Bronchial epithelial cell (primary cell): ENCODE measurements around the gene PTPRN2. TPM values are rescaled to one million over a fixed set of nuclear protein-coding genes. Genes with fewer than 3 reads are reported as not detected.
A peak's percentile ranks its signal among the peaks of the same experiment; 100 is the strongest.

ENCODE experiments used
- DNase-seq: peaks from one replicate; pipeline ENCODE4 v3.0.0-alpha.2; 2010; ENCODE audit warnings: low read depth
- FAIRE-seq: peaks from 2 replicates; lab custom pipeline; 2011; peaks lifted over from hg19 to GRCh38; lab: Jason Lieb, UNC
- H3K27me3 ChIP-seq: 2 replicates; pipeline ENCODE4 v1.5.1; 2011; ENCODE audit warnings: low read length; ENCODE audit not compliant: control insufficient read depth, insufficient read depth
- H3K36me3 ChIP-seq: 2 replicates; pipeline ENCODE4 v1.5.1; 2011; ENCODE audit warnings: low read length; ENCODE audit not compliant: control insufficient read depth, insufficient read depth
- H3K4me3 ChIP-seq: 2 replicates; pipeline ENCODE4 v1.5.1; 2011; ENCODE audit warnings: mild to moderate bottlenecking, low read depth, low read length, control low read depth
- total RNA-seq: library from RNA; depleted of rRNA; stranded (reverse); fragments of >200 nt; gene quantifications from 2 replicates; pipeline ENCODE4 v1.2.1, GENCODE V29; 2014
- TF ChIP-seq, protein P1 (sequence below): IDR thresholded peaks from 2 replicates; pipeline ENCODE4 v1.5.1; 2011; ENCODE audit warnings: mild to moderate bottlenecking, moderate library complexity, low read length, control low read depth, inconsistent platforms; ENCODE audit not compliant: insufficient read depth, severe bottlenecking

Gene PTPRN2
- total RNA-seq, 1 donor from 2014 or later: 1.1 TPM

- Histone ChIP-seq H3K4me3 (no peak overlapping the region), H3K36me3 (no peaks in the 10 kb centered on the region), H3K27me3 (no peaks in the 10 kb centered on the region)
- FAIRE-seq (no peak), DNase-seq (no peak)
- TF ChIP-seq, protein P1, sequence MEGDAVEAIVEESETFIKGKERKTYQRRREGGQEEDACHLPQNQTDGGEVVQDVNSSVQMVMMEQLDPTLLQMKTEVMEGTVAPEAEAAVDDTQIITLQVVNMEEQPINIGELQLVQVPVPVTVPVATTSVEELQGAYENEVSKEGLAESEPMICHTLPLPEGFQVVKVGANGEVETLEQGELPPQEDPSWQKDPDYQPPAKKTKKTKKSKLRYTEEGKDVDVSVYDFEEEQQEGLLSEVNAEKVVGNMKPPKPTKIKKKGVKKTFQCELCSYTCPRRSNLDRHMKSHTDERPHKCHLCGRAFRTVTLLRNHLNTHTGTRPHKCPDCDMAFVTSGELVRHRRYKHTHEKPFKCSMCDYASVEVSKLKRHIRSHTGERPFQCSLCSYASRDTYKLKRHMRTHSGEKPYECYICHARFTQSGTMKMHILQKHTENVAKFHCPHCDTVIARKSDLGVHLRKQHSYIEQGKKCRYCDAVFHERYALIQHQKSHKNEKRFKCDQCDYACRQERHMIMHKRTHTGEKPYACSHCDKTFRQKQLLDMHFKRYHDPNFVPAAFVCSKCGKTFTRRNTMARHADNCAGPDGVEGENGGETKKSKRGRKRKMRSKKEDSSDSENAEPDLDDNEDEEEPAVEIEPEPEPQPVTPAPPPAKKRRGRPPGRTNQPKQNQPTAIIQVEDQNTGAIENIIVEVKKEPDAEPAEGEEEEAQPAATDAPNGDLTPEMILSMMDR: no peak
Observed at GRCh38 chr7:158314394-158314793, 273.2 kb downstream of the PTPRN2 start.

GRCh38 chr7:158313931-158314330 is 273.7 kb downstream of the PTPRN2 start:
- DNase-seq (no peak), FAIRE-seq (no peak)
- no peaks in the 10 kb centered on the region for H3K36me3 ChIP-seq
- TF ChIP-seq, protein P1: no peak
- H3K4me3 ChIP-seq: no peak overlapping the region
- H3K27me3 ChIP-seq: no peaks in the 10 kb centered on the region

GRCh38 chr7:158312789-158313188 is 274.8 kb downstream of the PTPRN2 start:
- H3K4me3 ChIP-seq: no peak overlapping the region
- DNase-seq (no peak), FAIRE-seq (peak; percentile 95)
- TF ChIP-seq, protein P1: no peak
- H3K36me3 ChIP-seq: no peaks in the 10 kb centered on the region
- no peaks in the 10 kb centered on the region for H3K27me3 ChIP-seq

DNA sequence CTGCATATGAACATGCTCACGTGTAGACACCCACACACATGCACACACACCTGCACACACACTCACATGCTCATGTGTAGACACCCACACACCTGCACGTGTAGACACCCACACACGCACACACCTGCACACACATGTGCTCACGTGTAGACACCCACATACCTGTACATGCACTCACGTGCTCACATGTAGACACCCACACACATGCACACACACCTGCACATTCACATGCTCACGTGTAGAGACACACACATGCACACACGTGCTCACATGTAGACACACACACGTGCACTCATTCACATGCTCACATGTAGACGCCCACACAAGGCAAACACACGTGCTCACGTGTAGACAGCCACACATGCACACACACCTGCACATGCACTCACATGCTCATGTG is 275.8 kb downstream of the PTPRN2 start:
- no peaks in the 10 kb centered on the region for H3K27me3 ChIP-seq
- TF ChIP-seq, protein P1: no peak
- DNase-seq: no peak
- H3K4me3 ChIP-seq: no peak overlapping the region
- peak; percentile 99 for FAIRE-seq
- H3K36me3 ChIP-seq: no peaks in the 10 kb centered on the region

DNA sequence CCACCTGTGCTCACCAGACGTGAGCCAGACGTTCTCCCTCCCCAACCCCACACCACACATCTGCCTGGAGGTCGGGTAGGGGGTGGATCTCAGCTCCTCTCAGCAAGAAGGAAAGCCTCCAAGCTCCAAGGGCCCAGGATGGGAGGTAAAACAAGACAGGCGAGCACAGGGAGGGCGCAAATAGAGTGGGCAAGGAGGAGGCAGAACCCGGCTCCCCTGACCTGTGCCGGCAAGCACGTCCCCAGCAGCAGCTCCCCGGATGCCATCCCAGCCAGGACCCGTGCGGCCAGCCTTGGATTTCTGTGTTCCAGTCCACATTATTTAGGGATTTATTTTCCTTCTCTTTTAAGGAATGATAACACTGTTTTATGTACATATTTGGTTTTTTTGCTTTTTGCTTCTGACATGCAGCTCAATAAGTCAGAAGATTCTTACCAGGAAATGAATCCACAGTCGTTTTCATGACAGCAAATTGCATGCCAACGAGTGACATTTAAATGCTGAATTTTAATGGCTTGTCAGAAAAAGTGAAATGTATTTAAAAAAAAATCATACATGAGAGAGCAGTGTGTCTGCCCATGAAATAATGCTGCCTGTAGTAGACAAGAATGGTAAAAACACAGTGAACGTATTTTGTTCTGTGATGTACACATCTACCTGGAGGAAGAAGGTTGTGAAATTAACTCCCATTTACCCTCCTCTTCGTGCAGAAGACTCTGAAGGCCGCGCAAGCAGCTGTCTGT is 276.5 kb downstream of the PTPRN2 start:
- DNase-seq (no peak), FAIRE-seq (no peak)
- Histone ChIP-seq H3K36me3 (no peaks in the 10 kb centered on the region), H3K27me3 (no peaks in the 10 kb centered on the region), H3K4me3 (no peak overlapping the region)
- TF ChIP-seq, protein P1: no peak
